Stimulated activated naive CD4-positive, alpha-beta T cell (primary cell): ENCODE measurements around the gene PRKAG2.
"Not testable (repeated sequence)": the region's sequence is repeated elsewhere in the genome, so short reads cannot be mapped to it uniquely, and the experiment has no call there.

Source experiments
- DNase-seq, 6 experiments: peaks; one replicate each; lab custom pipeline; 2025; lab: John Stamatoyannopoulos, UW

The PRKAG2 gene

GRCh38 chr7:151785681-151785965 is 91.3 kb downstream of the PRKAG2 start:
- DNase-seq: no peak

- no peak for DNase-seq
Observed at GRCh38 chr7:151784853-151785680, 91.8 kb downstream of the PRKAG2 start.

GRCh38 chr7:151783958-151784575 is 92.8 kb downstream of the PRKAG2 start:
- DNase-seq: no peak

GRCh38 chr7:151782598-151783448 is 94.1 kb downstream of the PRKAG2 start:
- peak; percentile 28 to 72 (median 53) for DNase-seq

- DNase-seq: not testable (repeated sequence)
Observed at GRCh38 chr7:151782256-151782597, 94.7 kb downstream of the PRKAG2 start.

GRCh38 chr7:151781161-151781845 is 95.6 kb downstream of the PRKAG2 start:
- no peak for DNase-seq

- DNase-seq: no peak
Observed at GRCh38 chr7:151780631-151781030, 96.3 kb downstream of the PRKAG2 start.

- DNase-seq: no peak
Observed at GRCh38 chr7:151779678-151780077, 97.2 kb downstream of the PRKAG2 start.

- DNase-seq: no peak
Observed at GRCh38 chr7:151779255-151779654, 97.7 kb downstream of the PRKAG2 start.

- DNase-seq: no peak
Observed at GRCh38 chr7:151777908-151778670, 98.8 kb downstream of the PRKAG2 start.

GRCh38 chr7:151777495-151777880 is 99.4 kb downstream of the PRKAG2 start:
- no peak for DNase-seq

GRCh38 chr7:151776876-151777494 is 99.9 kb downstream of the PRKAG2 start:
- DNase-seq: no peak

GRCh38 chr7:151776446-151776845 is 100.5 kb downstream of the PRKAG2 start:
- DNase-seq: no peak

- DNase-seq: no peak
Observed at GRCh38 chr7:151775547-151776443, 101.1 kb downstream of the PRKAG2 start.

GRCh38 chr7:151774951-151775350 is 102.0 kb downstream of the PRKAG2 start:
- DNase-seq: no peak

GRCh38 chr7:151773797-151774196 is 103.1 kb downstream of the PRKAG2 start:
- no peak for DNase-seq

GRCh38 chr7:151770232-151770631 is 106.7 kb downstream of the PRKAG2 start:
- no peak for DNase-seq

GRCh38 chr7:151769188-151769821 is 107.6 kb downstream of the PRKAG2 start:
- DNase-seq: peak in 4 of 6 experiments; percentile 20 to 76 (median 75)

- no peak for DNase-seq
Observed at GRCh38 chr7:151768805-151769187, 108.1 kb downstream of the PRKAG2 start.

- DNase-seq: no peak
Observed at GRCh38 chr7:151767557-151767956, 109.4 kb downstream of the PRKAG2 start.
